GM21786 (cell line): ENCODE data around the gene NUCB2.
"Not testable (repeated sequence)": the region's sequence is repeated elsewhere in the genome, so short reads cannot be mapped to it uniquely, and the experiment has no call there.

ENCODE experiments used
- ATAC-seq: cut with Tn5 transposase; IDR thresholded peaks from one replicate; pipeline ENCODE4 v1.9.1; 2021; ENCODE audit not compliant: unreplicated experiment

The NUCB2 gene

DNA sequence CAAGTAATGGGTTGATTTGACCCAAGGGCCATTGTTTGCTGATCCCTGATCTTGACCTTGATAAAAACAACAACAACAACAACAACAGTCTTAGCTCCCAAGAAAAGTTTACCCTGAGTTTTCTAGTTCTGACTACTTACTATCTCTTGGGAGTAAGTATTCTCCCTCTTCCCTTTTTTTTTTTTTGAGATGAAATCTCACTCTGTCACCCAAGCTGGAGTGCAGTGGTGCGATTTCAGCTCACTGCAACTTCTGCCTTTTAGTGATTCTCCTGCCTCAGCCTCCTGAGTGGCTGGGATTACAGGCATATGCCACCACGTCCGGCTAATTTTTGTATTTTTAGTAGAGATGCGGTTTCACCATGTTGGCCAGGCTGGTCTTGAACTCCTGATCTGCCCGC is 8.0 kb upstream of the NUCB2 start:
- ATAC-seq, result not testable (repeated sequence)

DNA sequence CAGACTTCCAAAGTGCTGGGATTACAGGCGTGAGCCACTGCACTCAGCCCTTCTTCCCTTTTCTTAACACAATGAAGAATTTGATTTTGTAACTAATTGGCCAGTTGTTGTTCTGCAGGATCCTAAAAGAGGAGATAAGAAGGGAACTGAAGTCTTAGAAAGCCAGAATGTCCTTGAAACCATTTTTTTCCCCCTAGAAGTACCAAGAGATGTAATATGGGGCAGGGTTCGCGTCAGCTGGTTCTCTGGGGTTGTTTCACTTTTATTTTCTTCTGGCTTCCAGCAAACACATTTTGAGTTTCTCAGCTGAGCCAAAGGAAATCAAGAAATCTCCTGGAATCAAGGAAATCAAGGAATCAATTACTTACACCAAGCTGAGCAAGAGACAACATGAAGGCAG is 7.6 kb upstream of the NUCB2 start:
- ATAC-seq, result no peak

DNA sequence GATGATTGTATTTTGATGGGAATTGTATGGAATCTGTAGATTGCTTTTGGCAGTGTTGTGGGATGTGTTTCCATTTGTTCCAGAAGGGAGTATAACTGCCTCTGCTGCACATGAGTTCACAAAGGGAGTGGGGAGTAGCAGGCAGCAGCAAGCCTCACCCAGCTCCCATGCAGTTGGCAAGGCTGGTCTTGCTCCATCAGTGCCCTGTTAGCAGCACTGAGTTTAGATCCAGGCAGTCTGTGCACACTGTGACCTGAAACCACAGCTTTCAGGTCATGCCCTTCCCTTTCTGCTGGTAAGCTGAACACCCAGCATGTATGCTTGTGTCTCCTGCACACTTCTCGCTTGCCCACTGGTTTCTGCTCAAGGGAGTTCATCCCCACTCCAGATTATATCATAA is 3.7 kb upstream of the NUCB2 start:
- ATAC-seq, result no peak

DNA sequence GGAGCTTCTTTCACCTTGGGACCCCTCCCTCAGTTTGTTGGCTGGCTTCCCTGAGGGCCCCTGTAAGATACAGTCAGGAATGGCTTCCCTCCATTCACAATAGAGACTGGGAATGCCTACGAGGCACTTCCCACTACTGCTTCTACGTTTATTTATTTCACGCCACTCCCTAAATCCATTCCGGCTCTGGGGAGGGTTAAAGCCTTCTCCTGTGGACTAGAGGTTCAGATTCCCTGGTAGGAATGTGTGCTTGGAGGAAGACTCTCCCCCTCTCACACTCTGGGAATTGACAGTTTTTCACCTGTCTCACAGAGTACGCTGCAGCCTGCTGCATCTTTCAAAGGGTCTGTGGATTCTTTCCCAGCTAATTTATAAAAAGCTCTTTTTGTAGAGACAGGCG is 3.3 kb upstream of the NUCB2 start:
- ATAC-seq, result no peak

DNA sequence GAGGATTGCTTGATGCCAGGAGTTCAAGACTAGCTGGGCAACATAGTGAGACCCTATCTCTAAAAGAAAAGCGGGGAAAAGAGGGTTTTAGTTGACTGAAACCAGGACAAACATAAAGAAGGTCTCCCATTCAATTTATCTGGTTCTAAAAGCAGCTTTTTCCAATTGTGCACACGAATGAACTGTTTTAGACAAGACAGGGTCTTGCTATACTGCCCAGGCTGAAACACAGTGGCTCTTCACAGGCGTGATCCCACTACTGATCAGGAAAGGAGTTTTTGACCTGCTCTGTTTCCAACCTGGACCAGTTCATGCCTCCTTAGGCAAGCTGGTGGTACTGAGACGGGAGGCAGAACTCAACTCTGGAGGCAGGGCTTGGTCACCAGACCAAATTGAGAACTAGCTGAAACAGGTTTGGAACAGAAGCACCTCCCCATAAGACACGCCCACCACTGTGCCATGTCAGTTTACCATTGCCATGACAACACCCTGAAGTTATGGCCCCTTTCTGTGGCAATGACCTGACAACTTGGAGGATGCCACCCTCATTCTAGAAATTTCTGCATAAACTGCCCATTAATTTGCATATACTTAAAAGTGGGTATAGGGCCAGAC is 2.8 kb upstream of the NUCB2 start:
- no peak for ATAC-seq

DNA sequence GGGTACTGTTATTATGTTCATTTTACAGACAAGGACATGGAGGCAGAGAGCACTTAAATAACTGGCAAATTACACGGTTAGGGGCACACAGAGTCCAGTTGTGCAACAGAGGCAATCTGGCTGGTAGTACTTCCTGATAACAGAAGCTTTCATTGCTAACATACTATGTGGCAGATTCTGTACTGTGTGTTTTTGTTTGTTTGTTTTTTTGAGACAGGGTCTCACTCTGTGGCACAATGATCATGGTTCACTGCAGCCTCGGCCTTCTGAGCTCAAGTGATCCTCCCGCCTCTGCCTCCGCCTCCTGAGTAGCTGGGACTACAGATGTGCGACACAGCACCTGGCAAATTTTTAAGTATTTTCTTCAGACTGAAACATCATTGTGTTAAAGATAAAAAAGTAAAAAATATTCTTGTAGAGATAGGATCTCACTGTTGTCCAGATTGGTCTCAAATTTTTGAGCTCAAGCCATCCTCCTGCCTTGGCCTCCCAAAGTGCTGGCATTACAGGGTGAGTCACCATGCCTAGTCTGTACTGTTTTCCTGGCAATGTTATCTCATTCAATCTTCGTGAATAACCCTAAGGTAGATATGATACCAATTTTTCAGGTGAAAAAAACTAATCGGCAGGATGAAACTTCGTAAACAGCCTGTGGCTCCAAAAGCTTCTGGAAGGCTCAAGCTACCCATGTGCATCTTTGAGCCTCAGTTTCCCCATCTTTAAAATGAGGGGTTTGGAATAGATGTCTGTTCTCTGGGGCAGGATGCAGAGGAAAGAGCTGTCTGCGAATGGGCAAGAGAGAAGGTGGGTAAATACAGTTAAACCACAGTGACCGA is 921 bp upstream of the NUCB2 start:
- no peak for ATAC-seq

DNA sequence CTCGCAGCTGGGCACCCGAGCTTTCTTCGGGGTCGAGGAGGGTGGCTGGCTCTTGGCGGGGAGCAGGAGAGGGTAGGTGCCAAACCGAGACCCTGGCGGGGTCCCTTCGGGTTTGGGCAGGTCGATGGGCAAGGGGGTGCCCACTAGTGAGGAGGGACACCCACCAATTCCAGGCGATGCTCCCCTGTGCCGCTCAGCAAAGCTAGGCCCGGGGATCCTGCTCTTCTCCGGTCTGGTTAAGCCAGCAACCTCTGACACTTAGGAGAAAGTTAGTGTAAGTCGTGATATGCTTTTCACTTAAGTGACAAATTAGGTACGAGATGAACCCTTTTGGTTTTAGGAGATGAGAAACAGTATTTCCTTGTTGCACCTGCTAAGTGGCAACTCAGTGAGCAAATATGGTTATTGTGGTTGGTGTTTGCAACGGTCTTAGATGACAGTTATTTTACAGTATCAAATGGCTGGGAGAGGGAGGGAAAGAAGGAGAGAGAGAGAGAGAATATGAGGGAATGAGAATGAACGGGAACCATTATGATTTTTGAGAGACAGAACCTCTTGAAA is 565 bp downstream of the NUCB2 start:
- ATAC-seq, result peak; percentile 13

DNA sequence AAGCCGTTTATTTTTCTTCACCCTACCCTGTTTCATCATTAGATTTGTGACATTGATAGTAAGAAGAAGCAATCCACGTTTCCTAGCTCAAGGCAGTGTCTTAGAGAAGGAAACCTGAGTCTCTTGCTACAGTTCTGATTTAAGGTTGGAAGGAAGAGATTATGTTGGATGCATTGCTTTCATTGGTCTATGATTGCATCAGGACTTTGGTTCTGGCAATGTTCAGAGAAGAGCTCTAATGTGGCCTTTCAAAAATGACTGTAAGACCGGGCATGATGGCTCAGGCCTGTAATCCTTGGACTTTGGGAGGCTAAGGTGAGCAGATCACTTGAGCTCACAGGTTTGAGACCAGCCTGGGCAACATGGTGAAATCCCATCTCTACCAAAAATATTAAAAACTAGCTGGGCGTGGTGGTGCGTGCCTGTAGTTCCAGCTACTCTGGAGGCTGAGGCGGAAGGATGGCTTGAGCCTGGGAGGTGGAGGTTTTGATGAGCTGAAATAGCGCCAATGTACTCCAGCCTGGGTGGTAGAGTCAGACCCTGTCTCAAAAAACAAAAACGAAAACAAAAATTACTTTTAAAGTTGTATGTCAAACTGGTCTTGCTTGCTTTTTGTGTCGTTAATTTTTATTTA is 4.1 kb downstream of the NUCB2 start:
- no peak for ATAC-seq

DNA sequence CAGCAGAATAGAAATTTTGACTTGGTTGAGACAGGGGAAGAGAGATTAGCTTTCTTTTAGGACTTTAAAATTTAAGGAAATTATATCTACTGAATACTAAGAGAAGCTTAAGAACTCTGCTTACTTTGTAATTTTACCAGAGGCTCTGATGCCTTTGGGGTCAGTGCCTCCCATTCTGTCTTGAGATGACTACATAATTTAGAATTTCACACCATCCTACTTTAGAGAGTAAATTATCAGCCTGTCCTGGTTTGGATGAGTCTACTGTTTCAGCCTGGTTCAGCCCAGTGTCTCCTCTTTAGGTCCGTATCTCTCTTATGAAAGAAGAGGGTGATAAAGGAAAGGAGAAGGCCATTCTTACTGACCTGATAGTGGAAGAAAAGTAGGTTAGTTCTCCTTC is 9.8 kb downstream of the NUCB2 start:
- no peak for ATAC-seq

DNA sequence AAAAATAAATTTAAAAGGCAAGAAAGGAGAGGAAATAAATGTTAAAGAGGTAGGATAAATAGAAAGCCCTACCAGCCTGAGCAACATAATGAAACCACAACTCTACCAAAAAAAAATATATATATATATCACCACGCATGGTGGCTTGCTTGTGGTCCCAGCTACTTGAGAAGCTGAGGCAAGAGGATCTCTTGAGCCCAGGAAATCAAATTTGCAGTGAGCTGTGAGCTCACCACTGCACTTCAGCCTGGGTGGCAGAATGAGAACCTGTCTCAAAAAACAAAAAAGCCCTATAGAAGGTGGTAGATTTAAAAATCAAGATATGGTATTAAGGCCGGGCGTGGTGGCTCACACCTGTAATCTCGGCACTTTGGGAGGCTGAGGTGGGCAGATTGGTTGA is 10.5 kb downstream of the NUCB2 start:
- ATAC-seq, result no peak

DNA sequence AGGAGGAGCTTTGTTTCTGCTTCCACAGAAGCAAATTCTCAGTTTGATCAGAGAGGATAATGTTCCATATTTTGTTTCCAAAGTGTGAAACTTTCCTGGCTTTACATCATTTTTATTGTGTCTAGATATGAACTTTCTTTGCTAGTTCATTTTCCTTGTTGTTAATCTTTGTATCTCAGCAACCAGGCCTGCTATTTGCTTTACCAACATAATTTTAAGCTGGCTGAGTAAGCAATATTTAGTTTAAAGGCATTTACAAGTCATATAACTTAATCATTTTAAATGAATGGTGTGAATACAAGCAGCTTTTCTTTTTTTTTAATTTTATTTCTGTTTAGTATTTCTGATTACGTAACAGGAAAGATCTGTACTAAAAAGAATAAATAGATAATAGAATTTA is 15.2 kb downstream of the NUCB2 start:
- no peak for ATAC-seq

DNA sequence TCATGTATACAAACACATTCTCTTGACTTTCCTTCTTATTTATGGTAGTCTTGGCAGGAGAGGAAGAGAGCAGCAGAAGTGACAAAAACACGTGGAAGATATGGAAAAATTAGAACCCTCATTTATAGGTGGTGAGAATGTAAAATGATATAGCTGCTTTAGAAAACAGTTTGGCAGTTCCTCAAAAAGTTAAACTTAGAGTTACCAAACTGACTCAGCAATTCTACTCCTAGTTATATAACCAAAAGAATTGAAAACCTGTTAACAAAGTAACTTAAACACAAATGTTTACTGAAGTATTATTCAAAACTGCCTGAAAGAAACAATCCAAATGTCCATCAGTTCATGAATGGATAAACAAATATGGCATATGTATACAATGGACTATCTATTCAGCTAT is 16.8 kb downstream of the NUCB2 start:
- no peak for ATAC-seq

DNA sequence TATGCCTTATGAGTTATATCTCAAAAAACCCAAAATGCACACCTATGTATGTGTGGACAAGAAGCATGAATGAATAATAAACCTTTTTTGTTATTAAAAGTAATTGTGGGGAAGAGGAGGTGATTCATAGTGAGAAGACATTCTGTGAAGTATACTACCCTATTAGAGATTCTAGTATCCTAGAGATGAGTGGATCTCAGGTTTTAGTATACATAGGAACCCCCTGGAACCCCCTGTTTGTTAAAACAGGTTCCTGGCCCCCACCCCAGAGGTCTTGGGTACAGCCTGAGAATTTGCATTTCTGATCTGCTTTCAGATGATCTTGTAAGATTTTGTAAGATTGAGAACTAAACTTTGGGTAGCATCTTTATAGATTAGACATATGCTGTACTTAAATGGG is 17.5 kb downstream of the NUCB2 start:
- ATAC-seq, result no peak

DNA sequence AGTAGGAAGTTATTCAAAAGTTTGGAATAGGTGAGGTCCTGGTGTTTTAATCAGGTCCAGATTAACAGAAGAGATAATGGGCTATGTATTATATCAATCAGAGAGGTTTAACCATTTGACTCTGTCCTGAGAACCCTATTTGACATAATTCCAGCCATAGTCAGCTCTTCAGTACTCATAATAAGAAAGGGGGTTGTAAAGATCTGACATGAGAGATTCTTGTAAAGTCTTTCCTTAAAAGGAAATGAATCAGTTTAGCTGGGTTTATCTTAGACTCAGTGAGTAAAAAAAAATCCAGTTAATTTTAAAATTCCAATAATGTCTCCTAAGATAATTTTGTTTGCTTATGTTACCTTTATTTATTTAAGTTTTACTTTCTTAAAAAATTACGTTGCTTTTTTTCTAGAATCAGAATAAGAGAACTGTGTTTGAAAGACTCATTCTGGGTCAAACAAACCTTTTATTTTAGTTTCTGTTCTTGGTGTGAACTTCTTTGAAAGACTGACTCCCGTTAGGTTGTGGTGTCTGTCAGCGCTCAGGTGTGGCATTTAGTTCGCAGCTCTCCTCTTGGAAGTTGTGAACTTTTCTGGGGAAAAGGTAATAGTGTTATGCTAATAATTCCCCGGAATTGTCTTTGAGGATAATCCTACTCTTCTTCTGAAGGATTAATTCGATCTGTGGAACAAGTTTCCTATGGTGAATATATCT is 20.5 kb downstream of the NUCB2 start:
- no peak for ATAC-seq

DNA sequence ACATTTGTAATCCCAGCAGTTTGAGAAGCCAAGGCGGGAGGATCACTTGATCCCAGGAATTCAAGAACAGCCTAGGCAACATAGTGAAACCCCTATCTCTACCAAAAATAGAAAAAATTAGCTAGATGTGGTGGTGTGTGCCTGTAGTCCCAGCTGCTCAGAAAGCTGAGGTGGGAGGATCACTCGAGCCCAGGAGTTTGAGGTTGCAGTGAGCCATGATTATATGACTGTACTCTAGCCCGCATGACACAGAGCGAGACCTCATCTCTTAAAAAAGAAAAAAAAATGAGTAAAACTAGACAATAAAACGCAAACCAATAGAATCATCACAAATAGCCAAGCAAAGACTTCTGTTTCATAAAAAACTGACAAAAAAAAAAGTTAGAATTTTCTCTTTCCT is 21.8 kb downstream of the NUCB2 start:
- peak; percentile 65 for ATAC-seq

DNA sequence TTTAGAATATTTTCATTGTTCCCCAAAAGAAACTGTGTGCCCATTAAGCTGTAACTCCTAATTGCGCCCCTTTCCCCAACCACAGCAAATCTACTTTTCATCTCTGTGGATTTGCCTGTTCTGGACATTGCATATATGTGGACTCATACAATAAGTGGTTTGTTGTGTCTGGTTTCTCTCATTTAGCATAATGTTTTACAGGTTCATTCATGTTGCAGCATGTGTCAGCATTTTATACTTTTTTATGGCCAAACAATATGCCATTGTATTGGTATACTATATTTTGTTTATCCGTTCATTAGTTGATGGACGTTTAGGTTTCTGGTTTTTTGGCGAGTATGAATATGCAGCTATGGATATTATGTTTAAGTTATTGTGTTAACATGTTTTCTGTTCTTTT is 23.8 kb downstream of the NUCB2 start:
- no peak for ATAC-seq

DNA sequence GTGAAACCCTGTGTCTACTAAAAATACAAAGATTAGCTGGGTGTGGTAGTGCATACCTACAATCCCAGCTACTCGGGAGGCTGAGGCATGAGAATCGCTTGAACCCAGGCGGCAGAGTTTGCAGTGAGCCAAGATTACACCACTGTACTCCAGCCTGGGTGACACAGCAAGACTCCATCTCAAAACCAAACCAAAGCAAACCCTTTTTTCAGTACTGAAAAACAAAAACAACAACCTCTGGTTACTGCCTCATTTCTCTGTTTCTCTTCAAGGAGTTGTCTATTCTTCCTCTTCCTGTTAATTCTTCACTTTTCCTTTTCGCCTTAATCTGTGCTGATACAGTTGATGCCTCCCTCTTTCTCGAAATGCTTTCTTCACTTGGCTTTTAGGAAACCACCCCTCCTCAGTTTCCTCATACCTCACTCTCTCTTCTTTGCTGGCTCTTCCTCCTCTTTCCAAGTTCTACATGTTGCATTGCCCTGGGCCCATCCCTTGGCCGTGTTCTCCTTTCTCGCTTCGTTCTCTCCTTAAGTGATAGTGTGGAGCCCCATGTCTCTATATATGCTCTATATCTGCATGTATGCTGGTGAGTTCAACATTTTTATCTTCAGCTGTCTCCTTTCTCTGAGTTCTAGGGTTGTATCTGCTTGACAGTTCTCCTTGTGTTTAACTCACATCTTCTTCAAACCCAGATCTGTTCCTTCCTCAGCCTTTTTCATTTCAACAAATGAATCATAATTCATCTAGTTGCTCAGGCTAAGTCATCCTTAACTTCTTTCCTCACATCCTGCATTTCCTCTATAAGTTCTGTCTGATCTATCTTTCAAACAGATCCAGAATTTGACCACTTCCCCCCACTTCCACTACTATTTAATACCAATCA is 37.1 kb downstream of the NUCB2 start:
- no peak for ATAC-seq

DNA sequence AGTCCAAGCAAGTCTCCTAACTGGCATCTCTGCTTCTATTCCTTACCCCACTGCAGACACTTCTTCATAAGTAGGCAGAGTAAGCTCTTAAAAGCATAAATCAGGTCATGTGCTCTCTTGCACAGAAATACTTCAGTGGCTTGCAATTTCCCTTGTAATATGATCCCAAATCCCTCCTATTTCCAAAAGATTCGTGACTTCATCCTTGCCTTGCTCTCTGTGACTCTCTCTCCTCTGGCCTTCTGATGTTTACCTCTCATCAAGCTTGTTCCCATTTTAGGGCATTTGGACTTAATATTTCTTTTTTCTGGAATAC is 37.7 kb downstream of the NUCB2 start:
- no peak for ATAC-seq

DNA sequence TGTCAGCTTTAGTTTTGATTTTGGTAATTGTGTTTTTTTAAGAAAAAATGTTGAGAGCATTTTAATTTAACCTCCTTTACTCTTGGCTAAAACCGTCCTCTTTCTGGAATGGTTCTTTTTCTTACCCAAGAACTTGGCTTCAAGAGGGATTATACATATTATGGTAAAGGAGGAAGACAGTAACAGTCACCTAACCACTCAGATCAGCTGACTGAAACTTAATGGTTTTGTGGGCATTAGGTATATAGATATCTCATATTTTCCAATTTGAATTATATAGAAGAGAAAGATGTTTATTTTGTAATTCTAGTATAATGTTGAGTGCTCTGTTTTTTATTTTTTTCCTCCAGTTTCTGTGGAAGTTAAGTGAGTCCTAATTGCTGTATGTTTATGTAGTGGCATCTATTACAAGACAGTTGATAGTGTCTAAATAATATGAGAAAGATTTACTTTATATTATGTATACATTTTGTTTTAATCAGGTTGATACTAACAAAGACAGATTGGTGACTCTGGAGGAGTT is 38.4 kb downstream of the NUCB2 start:
- ATAC-seq, result no peak

DNA sequence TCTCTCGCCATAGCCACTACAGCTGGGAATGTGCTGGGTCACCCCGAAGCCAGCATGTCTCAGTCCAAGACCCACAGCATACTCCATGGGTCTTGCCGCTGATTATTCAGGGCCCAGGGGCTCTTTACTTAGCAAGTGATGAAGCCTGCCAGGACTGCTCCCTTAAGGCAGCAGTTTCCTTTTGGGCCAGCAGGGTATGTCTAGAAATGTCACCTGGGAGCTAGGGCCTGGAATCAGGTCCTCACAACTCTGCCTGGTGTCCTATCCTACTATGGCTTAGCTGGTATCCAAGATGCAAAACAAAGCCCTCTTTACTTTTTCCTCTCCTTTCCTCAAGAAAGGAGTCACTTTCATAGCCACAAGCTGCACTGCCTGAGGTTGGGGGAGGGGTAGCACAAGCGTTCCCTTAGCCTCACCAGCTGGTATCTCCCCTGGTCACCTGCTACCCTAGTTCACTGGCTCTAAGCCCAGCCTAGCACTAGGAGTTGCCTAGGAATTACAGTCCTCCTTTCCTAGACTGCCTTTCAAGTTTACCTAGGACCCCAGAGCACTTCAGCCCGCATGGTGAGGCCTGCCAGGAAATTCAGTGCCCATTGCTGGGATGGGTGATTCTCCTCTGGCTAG is 52.4 kb downstream of the NUCB2 start:
- no peak for ATAC-seq
